Endodermal cell (in vitro differentiated cells): Measurements from ENCODE around the gene CCDC120. TPM values are rescaled to one million over a fixed set of nuclear protein-coding genes. Genes with fewer than 3 reads are reported as not detected.

ENCODE experiments used
- DNase-seq: peaks from one replicate; pipeline ENCODE4 v3.0.0-alpha.2; 2017
- H3K27ac ChIP-seq: 2 replicates; pipeline ENCODE4 v1.5.1; 2013; ENCODE audit warnings: mild to moderate bottlenecking, low read depth, low read length, moderate library complexity
- H3K27me3 ChIP-seq: 2 replicates; pipeline ENCODE4 v1.6.1; 2013; ENCODE audit warnings: mild to moderate bottlenecking, low read length, moderate library complexity; ENCODE audit not compliant: insufficient read depth, control insufficient read depth, poor library complexity, severe bottlenecking
- H3K36me3 ChIP-seq: 2 replicates; pipeline ENCODE4 v1.7.0; 2013; ENCODE audit warnings: mild to moderate bottlenecking, low read length, moderate library complexity; ENCODE audit not compliant: control insufficient read depth, insufficient read depth
- H3K4me1 ChIP-seq: one replicate; pipeline ENCODE4 v1.7.0; 2013; ENCODE audit warnings: low read length; ENCODE audit not compliant: control insufficient read depth, insufficient read depth
- H3K4me3 ChIP-seq: 2 replicates; pipeline ENCODE4 v1.5.1; 2013; ENCODE audit warnings: mild to moderate bottlenecking, low read length, moderate library complexity
- H3K9ac ChIP-seq: 2 replicates; pipeline ENCODE4 v1.6.1; 2013; ENCODE audit warnings: mild to moderate bottlenecking, low read length, moderate library complexity; ENCODE audit not compliant: poor library complexity, severe bottlenecking; ENCODE audit errors: extremely low read depth
- H3K9me3 ChIP-seq: 2 replicates; pipeline ENCODE4 v1.6.1; 2013; ENCODE audit warnings: mild to moderate bottlenecking, low read length, moderate library complexity; ENCODE audit not compliant: control insufficient read depth
- H3K27ac Mint-ChIP-seq: 2 replicates; pipeline ENCODE4 v1.8.0; 2020; ENCODE audit warnings: mixed read lengths
- H3K27me3 Mint-ChIP-seq: 2 replicates; pipeline ENCODE4 v1.8.0; 2021; ENCODE audit warnings: mild to moderate bottlenecking, mixed read lengths; ENCODE audit not compliant: insufficient read depth
- H3K36me3 Mint-ChIP-seq: 2 replicates; pipeline ENCODE4 v1.8.0; 2020; ENCODE audit warnings: low read depth, mixed read lengths
- H3K4me1 Mint-ChIP-seq: 2 replicates; pipeline ENCODE4 v1.8.0; 2020; ENCODE audit warnings: mixed read lengths
- H3K4me3 Mint-ChIP-seq: 2 replicates; pipeline ENCODE4 v1.8.0; 2020; ENCODE audit warnings: mild to moderate bottlenecking, moderate library complexity, mixed read lengths
- H3K9me3 Mint-ChIP-seq: 2 replicates; pipeline ENCODE4 v1.8.0; 2020; ENCODE audit warnings: mild to moderate bottlenecking, mixed read lengths
- CTCF ChIP-seq: fragments of 200-600 bp; sonication (generic); conservative IDR thresholded peaks from 2 replicates; pipeline ENCODE4 v1.5.0; 2021; ENCODE audit warnings: antibody characterized with exemption, mild to moderate bottlenecking
- WGBS, 2 experiments: methylation state at CpG; one replicate each; pipeline versions ENCODE4 v1.1.5 to v1.1.7; 2013; ENCODE audit warnings: missing lambda C conversion rate in 2 of 2, mixed read lengths in 1 of 2; ENCODE audit not compliant: insufficient coverage in 1 of 2, insufficient read length in 1 of 2; 5-methylcytosine and 5-hydroxymethylcytosine counted together
- total RNA-seq, 2 donors: library from RNA; stranded (reverse); fragmentation: NEBNext Ultra II Directional in 1 of 2; extraction: Animal tissue kit (Norgen Biotek cat#: 25700) in 1 of 2; gene quantifications; 2 replicates in 1 of 2; 3 replicates in 1 of 2; pipeline ENCODE4 v1.2.1, GENCODE V29; 2021

The CCDC120 gene
- total RNA-seq, 2 donors from 2014 or later, result 13.4 to 13.5 TPM

GRCh38 chrX:49071877-49072711 is 13.3 kb downstream of the CCDC120 start:
- TF ChIP-seq CTCF, result no peak
- H3K9ac ChIP-seq, result no peak overlapping the region
- peak; percentile 90 for DNase-seq

GRCh38 chrX:49072712-49073095 is 13.9 kb downstream of the CCDC120 start:
- Histone ChIP-seq H3K36me3 (no peaks in the 10 kb centered on the region), H3K9me3 (no peaks in the 10 kb centered on the region), H3K27ac (no peak overlapping the region), H3K4me3 (peak overlapping the region; percentile 79), H3K4me1 (no peaks in the 10 kb centered on the region), H3K9ac (no peak overlapping the region), H3K27me3 (no peaks in the 10 kb centered on the region)
- H3K27ac Mint-ChIP-seq, result no peak overlapping the region
- peak overlapping the region; percentile 70 for H3K4me3 Mint-ChIP-seq
- H3K36me3 Mint-ChIP-seq, result peaks cover 2% of the 10 kb centered on the region
- TF ChIP-seq CTCF, result no peak
- no peaks in the 10 kb centered on the region for H3K27me3 Mint-ChIP-seq
- 60 to 71% methylated on average over 1 to 10 of the region's 10 CpGs for WGBS, 2 experiments
- peaks cover 62% of the 10 kb centered on the region for H3K9me3 Mint-ChIP-seq
- DNase-seq, result no peak
- peaks cover 4% of the 10 kb centered on the region for H3K4me1 Mint-ChIP-seq

More at GRCh38 chrX:49071877-49072711, 13.3 kb downstream of the CCDC120 start:
- Mint-ChIP-seq H3K4me1 (peaks cover 4% of the 10 kb centered on the region), H3K9me3 (peaks cover 56% of the 10 kb centered on the region), H3K27me3 (no peaks in the 10 kb centered on the region), H3K27ac (peak overlapping the region; percentile 38), H3K4me3 (peak overlapping the region; percentile 70), H3K36me3 (peaks cover 2% of the 10 kb centered on the region)
- Histone ChIP-seq H3K27me3 (no peaks in the 10 kb centered on the region), H3K36me3 (no peaks in the 10 kb centered on the region), H3K4me1 (no peaks in the 10 kb centered on the region), H3K4me3 (no peak overlapping the region), H3K9me3 (no peaks in the 10 kb centered on the region), H3K27ac (no peak overlapping the region)
- 94 to 97% methylated on average over 7 to 63 of the region's 63 CpGs for WGBS, 2 experiments

- Mint-ChIP-seq H3K27me3 (no peaks in the 10 kb centered on the region), H3K4me1 (peaks cover 4% of the 10 kb centered on the region), H3K4me3 (peak within 1 kb of the TSS; percentile 70), H3K9me3 (peaks cover 61% of the 10 kb centered on the region), H3K27ac (no peak within 1 kb of the TSS), H3K36me3 (peaks cover 2% of the 10 kb centered on the region)
- H3K9me3 ChIP-seq, result no peaks in the 10 kb centered on the region
- DNase-seq, result peak; percentile 95
- H3K9ac ChIP-seq, result no peak within 1 kb of the TSS
- H3K36me3 ChIP-seq, result no peaks in the 10 kb centered on the region
- H3K27ac ChIP-seq, result no peak within 1 kb of the TSS
- H3K4me1 ChIP-seq, result no peaks in the 10 kb centered on the region
- H3K4me3 ChIP-seq, result peak within 1 kb of the TSS; percentile 79
- no peaks in the 10 kb centered on the region for H3K27me3 ChIP-seq
- no peak for TF ChIP-seq CTCF
- WGBS, 2 experiments, result 0 to 3% methylated on average over 1 to 54 of the region's 61 CpGs
These were observed 15.1 kb downstream of the CCDC120 start, which contains the start of gene PRAF2 for GRCh38 chrX:49073601-49074575. Gene PRAF2, minus strand, starts transcription at chrX:49074002. Its CDS starts 15 bp downstream, at chrX:49073987.
